ENCODE data around the gene CDK5RAP3.

DNA sequence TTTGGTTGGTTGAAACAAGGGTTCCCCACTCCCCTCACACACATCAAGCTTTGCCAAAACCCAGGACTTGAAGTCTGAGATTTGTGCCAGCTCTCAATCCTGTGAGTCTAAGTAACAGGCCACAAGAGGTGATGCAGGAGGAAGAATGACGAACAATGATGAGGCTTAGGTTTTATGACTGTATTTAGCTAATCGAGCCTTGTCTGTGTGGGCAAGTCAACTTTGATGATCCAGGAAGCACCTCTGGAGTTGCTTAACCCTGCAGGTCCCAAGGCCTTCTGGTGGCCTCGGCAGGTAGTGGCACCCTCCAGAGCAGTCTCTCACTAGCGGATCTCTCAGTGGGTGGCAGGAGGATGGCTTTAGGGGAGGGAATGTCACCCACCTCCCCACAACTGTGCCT is 28.7 kb downstream of the CDK5RAP3 start:
- no peak for TF ChIP-seq YY1 (IDR thresholded peaks at IDR 0.05; ENCODE audit: low read depth)
- TF ChIP-seq EGR1 (IDR thresholded peaks at IDR 0.05) = no peak
- no peak for TF ChIP-seq RAD21 (IDR thresholded peaks at IDR 0.05; ENCODE audit: low read depth)
- TF ChIP-seq, protein P1, sequence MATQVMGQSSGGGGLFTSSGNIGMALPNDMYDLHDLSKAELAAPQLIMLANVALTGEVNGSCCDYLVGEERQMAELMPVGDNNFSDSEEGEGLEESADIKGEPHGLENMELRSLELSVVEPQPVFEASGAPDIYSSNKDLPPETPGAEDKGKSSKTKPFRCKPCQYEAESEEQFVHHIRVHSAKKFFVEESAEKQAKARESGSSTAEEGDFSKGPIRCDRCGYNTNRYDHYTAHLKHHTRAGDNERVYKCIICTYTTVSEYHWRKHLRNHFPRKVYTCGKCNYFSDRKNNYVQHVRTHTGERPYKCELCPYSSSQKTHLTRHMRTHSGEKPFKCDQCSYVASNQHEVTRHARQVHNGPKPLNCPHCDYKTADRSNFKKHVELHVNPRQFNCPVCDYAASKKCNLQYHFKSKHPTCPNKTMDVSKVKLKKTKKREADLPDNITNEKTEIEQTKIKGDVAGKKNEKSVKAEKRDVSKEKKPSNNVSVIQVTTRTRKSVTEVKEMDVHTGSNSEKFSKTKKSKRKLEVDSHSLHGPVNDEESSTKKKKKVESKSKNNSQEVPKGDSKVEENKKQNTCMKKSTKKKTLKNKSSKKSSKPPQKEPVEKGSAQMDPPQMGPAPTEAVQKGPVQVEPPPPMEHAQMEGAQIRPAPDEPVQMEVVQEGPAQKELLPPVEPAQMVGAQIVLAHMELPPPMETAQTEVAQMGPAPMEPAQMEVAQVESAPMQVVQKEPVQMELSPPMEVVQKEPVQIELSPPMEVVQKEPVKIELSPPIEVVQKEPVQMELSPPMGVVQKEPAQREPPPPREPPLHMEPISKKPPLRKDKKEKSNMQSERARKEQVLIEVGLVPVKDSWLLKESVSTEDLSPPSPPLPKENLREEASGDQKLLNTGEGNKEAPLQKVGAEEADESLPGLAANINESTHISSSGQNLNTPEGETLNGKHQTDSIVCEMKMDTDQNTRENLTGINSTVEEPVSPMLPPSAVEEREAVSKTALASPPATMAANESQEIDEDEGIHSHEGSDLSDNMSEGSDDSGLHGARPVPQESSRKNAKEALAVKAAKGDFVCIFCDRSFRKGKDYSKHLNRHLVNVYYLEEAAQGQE (IDR thresholded peaks at IDR 0.05; ENCODE audit: low read depth) = no peak
- no peak for TF ChIP-seq TCF12 (IDR thresholded peaks at IDR 0.05; ENCODE audit: low read depth)
- TF ChIP-seq EP300 (IDR thresholded peaks at IDR 0.05; ENCODE audit: borderline replicate concordance) = no peak
